ENCODE measurements around the gene USP6NL. TPM values are rescaled to one million over a fixed set of nuclear protein-coding genes. Genes with fewer than 3 reads are reported as not detected.

USP6NL gene
- polyA plus RNA-seq, 1 of the 3 experiments (the other 2 are of a cell fraction), result 8.9 TPM

DNA sequence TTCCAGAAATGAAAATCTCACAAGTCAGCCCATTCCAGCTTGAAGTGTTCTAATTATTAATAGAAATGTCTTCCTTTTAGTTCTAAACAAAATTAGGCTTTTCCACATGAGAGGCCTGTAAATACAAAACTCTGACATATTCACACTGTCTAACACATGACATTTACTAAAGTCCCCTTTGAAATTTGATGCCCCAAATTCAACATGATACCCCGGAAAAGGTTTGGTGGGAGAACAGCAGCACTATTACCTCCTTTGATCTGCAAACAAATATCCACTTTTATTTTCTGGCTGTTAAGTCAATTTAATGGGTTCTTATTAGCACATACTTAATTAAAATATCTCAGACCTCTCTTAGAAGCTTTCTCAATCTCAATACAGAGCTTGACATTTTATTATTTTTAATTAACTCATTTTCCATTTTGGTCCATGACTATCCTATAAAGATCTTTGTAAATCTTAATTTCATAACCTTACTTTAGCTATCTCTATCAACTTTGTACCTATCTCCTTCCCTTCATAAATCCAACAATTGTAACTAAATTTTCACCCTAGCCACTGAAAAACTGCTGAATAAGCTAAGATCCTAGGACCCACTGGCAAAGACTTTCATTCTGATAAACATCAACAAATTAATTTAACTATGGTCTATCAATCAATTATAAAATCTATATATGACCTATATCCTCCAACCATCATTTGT is 63.2 kb downstream of the USP6NL start:
- no peak overlapping the region for H3K9ac ChIP-seq
- TF ChIP-seq NRF1 (IDR thresholded peaks at IDR 0.05; ENCODE audit: low read depth, low read length), result no peak
- no peak for TF ChIP-seq MEF2A (IDR thresholded peaks at IDR 0.05; ENCODE audit: borderline replicate concordance, low read depth)
- TF ChIP-seq, protein P1, sequence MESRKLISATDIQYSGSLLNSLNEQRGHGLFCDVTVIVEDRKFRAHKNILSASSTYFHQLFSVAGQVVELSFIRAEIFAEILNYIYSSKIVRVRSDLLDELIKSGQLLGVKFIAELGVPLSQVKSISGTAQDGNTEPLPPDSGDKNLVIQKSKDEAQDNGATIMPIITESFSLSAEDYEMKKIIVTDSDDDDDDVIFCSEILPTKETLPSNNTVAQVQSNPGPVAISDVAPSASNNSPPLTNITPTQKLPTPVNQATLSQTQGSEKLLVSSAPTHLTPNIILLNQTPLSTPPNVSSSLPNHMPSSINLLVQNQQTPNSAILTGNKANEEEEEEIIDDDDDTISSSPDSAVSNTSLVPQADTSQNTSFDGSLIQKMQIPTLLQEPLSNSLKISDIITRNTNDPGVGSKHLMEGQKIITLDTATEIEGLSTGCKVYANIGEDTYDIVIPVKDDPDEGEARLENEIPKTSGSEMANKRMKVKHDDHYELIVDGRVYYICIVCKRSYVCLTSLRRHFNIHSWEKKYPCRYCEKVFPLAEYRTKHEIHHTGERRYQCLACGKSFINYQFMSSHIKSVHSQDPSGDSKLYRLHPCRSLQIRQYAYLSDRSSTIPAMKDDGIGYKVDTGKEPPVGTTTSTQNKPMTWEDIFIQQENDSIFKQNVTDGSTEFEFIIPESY (IDR thresholded peaks at IDR 0.05; ENCODE audit: borderline replicate concordance, low read depth), result no peak
- TF ChIP-seq RFX5 (IDR thresholded peaks at IDR 0.05; ENCODE audit: low read length), result no peak
- H3K4me1 ChIP-seq (ENCODE audit: control insufficient read depth in 1 of 2, insufficient read depth in 2 of 2, low read depth in 1 of 2, low read length in 1 of 2), result peaks cover 0 to 39% of the 10 kb centered on the region in 2 experiments; a peak in 2 of 4 replicates
- no peaks in the 10 kb centered on the region for H3K9me2 ChIP-seq
- DNase-seq, result no peak
- H3K79me2 ChIP-seq (ENCODE audit: insufficient read depth), result peaks cover 40% of the 10 kb centered on the region
- no peak overlapping the region for H2AFZ ChIP-seq (ENCODE audit: low read depth)
- H3K36me3 ChIP-seq (replicated peaks in 1 of 2; ENCODE audit: control insufficient read depth in 1 of 2, insufficient read depth in 2 of 2, low read length in 1 of 2), result no peaks in the 10 kb centered on the region
- H3K4me3 ChIP-seq (ENCODE audit: low read depth in 2 of 2, low read length in 1 of 2), result no peak overlapping the region
- ChIA-PET POLR2A (no interaction called here), CTCF (interaction anchor here (0.9 to 1.4 kb wide), 4 partner anchors 12 to 177 kb away, joined by 3 to 5 read pairs (median 3); no protein-coding TSS in a partner anchor)
- no peak overlapping the region for H3K4me2 ChIP-seq
- no peaks in the 10 kb centered on the region for H3K27me3 ChIP-seq (ENCODE audit: insufficient read depth)
- H3K27ac ChIP-seq (ENCODE audit: low read depth in 2 of 2, low read length in 1 of 2), result no peak overlapping the region
- H3F3A ChIP-seq (replicated peaks; ENCODE audit: insufficient read depth), result peaks cover 24% of the 10 kb centered on the region
- 90% methylated on average over 1 of the region's 1 CpG for WGBS (ENCODE audit: low lambda C conversion rate)
- H3K9me3 ChIP-seq, result no peaks in the 10 kb centered on the region
- H4K20me1 ChIP-seq (ENCODE audit: insufficient read depth), result no peaks in the 10 kb centered on the region

DNA sequence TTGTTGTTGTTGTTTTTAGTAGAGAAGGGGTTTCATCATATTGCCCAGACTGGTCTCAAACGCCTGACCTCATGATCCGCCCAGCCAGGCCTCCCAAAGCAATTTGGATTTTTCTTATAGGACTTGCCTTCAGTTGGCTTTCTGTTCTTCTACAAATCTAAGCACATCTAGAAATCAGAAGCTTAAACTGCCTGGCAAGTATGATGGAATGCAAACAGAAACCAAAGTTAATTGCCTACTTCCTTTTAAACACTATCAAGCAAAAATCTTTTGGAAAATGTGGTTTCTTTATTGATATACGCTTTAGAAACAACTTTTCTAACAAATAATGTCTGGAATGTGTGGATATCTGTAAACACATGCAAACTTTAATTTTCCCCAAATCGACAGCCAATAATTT is 64.9 kb downstream of the USP6NL start:
- no peak overlapping the region for H3K4me2 ChIP-seq
- H3K79me2 ChIP-seq (ENCODE audit: insufficient read depth), result peaks cover 45% of the 10 kb centered on the region
- no peaks in the 10 kb centered on the region for H4K20me1 ChIP-seq (ENCODE audit: insufficient read depth)
- no peak overlapping the region for H3K4me3 ChIP-seq (ENCODE audit: low read depth in 2 of 2, low read length in 1 of 2)
- ChIA-PET POLR2A (no interaction called here), CTCF (no interaction called here)
- H3K9me2 ChIP-seq, result no peaks in the 10 kb centered on the region
- no peak overlapping the region for H3K27ac ChIP-seq (ENCODE audit: low read depth in 2 of 2, low read length in 1 of 2)
- H3K4me1 ChIP-seq (ENCODE audit: control insufficient read depth in 1 of 2, insufficient read depth in 2 of 2, low read depth in 1 of 2, low read length in 1 of 2), result peaks cover 0 to 29% of the 10 kb centered on the region in 2 experiments; a peak in 2 of 4 replicates
- H3K27me3 ChIP-seq (ENCODE audit: insufficient read depth), result no peaks in the 10 kb centered on the region
- H3F3A ChIP-seq (replicated peaks; ENCODE audit: insufficient read depth), result peaks cover 9% of the 10 kb centered on the region
- WGBS (ENCODE audit: low lambda C conversion rate), result 88% methylated on average over 4 of the region's 4 CpGs
- H3K36me3 ChIP-seq (replicated peaks in 1 of 2; ENCODE audit: control insufficient read depth in 1 of 2, insufficient read depth in 2 of 2, low read length in 1 of 2), result no peaks in the 10 kb centered on the region
- no peak overlapping the region for H2AFZ ChIP-seq (ENCODE audit: low read depth)
- no peaks in the 10 kb centered on the region for H3K9me3 ChIP-seq
- TF ChIP-seq EZH2phosphoT487 (IDR thresholded peaks at IDR 0.05; ENCODE audit: borderline replicate concordance, low read depth), result no peak
- TF ChIP-seq ELF1 (IDR thresholded peaks at IDR 0.05), result no peak
- TF ChIP-seq, protein P2, sequence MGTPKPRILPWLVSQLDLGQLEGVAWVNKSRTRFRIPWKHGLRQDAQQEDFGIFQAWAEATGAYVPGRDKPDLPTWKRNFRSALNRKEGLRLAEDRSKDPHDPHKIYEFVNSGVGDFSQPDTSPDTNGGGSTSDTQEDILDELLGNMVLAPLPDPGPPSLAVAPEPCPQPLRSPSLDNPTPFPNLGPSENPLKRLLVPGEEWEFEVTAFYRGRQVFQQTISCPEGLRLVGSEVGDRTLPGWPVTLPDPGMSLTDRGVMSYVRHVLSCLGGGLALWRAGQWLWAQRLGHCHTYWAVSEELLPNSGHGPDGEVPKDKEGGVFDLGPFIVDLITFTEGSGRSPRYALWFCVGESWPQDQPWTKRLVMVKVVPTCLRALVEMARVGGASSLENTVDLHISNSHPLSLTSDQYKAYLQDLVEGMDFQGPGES (IDR thresholded peaks at IDR 0.05; ENCODE audit: low read depth, low read length), result no peak
- TF ChIP-seq SIN3A (IDR thresholded peaks at IDR 0.05; ENCODE audit: borderline replicate concordance, low read depth, low read length), result no peak
- no peak for TF ChIP-seq MEF2A (IDR thresholded peaks at IDR 0.05; ENCODE audit: borderline replicate concordance, low read depth)
- no peak for TF ChIP-seq TCF12 (IDR thresholded peaks at IDR 0.05)
- TF ChIP-seq SMC3 (IDR thresholded peaks at IDR 0.05; ENCODE audit: low read depth, low read length), result no peak
- no peak for TF ChIP-seq POLR2AphosphoS5 (IDR thresholded peaks at IDR 0.05; ENCODE audit: low read depth, low read length)
- TF ChIP-seq JUND (IDR thresholded peaks at IDR 0.05), result no peak
- TF ChIP-seq NFIC (IDR thresholded peaks at IDR 0.05; ENCODE audit: borderline replicate concordance), result no peak
- no peak for TF ChIP-seq RCOR1 (IDR thresholded peaks at IDR 0.05; ENCODE audit: low read length)
- TF ChIP-seq, protein P3, sequence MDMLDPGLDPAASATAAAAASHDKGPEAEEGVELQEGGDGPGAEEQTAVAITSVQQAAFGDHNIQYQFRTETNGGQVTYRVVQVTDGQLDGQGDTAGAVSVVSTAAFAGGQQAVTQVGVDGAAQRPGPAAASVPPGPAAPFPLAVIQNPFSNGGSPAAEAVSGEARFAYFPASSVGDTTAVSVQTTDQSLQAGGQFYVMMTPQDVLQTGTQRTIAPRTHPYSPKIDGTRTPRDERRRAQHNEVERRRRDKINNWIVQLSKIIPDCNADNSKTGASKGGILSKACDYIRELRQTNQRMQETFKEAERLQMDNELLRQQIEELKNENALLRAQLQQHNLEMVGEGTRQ (IDR thresholded peaks at IDR 0.05; ENCODE audit: borderline replicate concordance, low read depth, low read length), result no peak
- TF ChIP-seq GATA2 (CRISPR knock-in tag; IDR thresholded peaks at IDR 0.05), result no peak
- H3K9ac ChIP-seq, result no peak overlapping the region
- no peak for DNase-seq
